ENCODE measurements around the gene HDAC4. TPM values are rescaled to one million over a fixed set of nuclear protein-coding genes. Genes with fewer than 3 reads are reported as not detected.

The HDAC4 gene
- total and polyA plus RNA-seq, 2 experiments from 2014 or later, result 8.1 to 41.8 TPM

GRCh38 chr2:239269916-239270315 lies 130.9 kb downstream of the HDAC4 start (continued):
- TF ChIP-seq REST (IDR thresholded peaks at IDR 0.05; ENCODE audit: unreplicated experiment) (no peak), STAT1 (IDR thresholded peaks at IDR 0.05; ENCODE audit: unreplicated experiment) (no peak), CREB1 (CRISPR knock-in tag; IDR thresholded peaks at IDR 0.05; ENCODE audit: low read depth) (no peak), POLR2AphosphoS5 (IDR thresholded peaks at IDR 0.05; ENCODE audit: low read depth) (no peak), ZNF114 (CRISPR knock-in tag; IDR thresholded peaks at IDR 0.05) (no peak)

- Histone ChIP-seq H3K4me2 (no peak overlapping the region), H3K79me2 (replicated peaks; ENCODE audit: insufficient read depth) (peaks cover 98% of the 10 kb centered on the region), H2AFZ (no peak overlapping the region), H3K27ac (ENCODE audit: low read depth) (no peak overlapping the region), H4K20me1 (replicated peaks; ENCODE audit: insufficient read depth) (peaks cover 10% of the 10 kb centered on the region), H3K36me3 (ENCODE audit: insufficient read depth) (no peaks in the 10 kb centered on the region), H3F3A (replicated peaks; ENCODE audit: low read depth) (no peaks in the 10 kb centered on the region), H3K4me3 (no peak overlapping the region), H3K27me3 (ENCODE audit: insufficient read depth) (no peaks in the 10 kb centered on the region), H3K9me2 (ENCODE audit: insufficient read depth) (no peaks in the 10 kb centered on the region), H3K4me1 (ENCODE audit: insufficient read depth) (peaks cover 36% of the 10 kb centered on the region)
- no peak for TF ChIP-seq ZNF114 (CRISPR knock-in tag; IDR thresholded peaks at IDR 0.05)
- peak in 1 of 2 experiments; percentile 28; a peak in 1 of 4 replicates for TF ChIP-seq CTCF (conservative IDR thresholded peaks at IDR 0.05; ENCODE audit: low read depth in 2 of 2)
- H3K4me1 Mint-ChIP-seq, result peaks cover 85% of the 10 kb centered on the region
- H3K36me3 Mint-ChIP-seq (ENCODE audit: low read depth), result no peaks in the 10 kb centered on the region
- peaks cover 13% of the 10 kb centered on the region for H3K27me3 Mint-ChIP-seq (ENCODE audit: insufficient read depth, low read depth, poor library complexity)
- H3K27ac Mint-ChIP-seq, result peak overlapping the region; percentile 83
- H3K9me3 Mint-ChIP-seq, result no peaks in the 10 kb centered on the region
- DNase-seq (ENCODE audit: low spot score) (no peak), ATAC-seq (no peak)
- no peak overlapping the region for H3K4me3 Mint-ChIP-seq
Measured at GRCh38 chr2:239269173-239269885, 131.5 kb downstream of the HDAC4 start.

- Histone ChIP-seq H2AFZ (no peak overlapping the region), H3K79me2 (replicated peaks; ENCODE audit: insufficient read depth) (peaks cover 98% of the 10 kb centered on the region), H3K27ac (ENCODE audit: low read depth) (peak overlapping the region; percentile 66; the same call in 1 of the 2 replicates), H3K4me2 (no peak overlapping the region), H3K4me3 (no peak overlapping the region), H3K27me3 (ENCODE audit: insufficient read depth) (no peaks in the 10 kb centered on the region), H3F3A (replicated peaks; ENCODE audit: low read depth) (no peaks in the 10 kb centered on the region), H3K4me1 (ENCODE audit: insufficient read depth) (peaks cover 40% of the 10 kb centered on the region), H3K36me3 (ENCODE audit: insufficient read depth) (no peaks in the 10 kb centered on the region), H4K20me1 (replicated peaks; ENCODE audit: insufficient read depth) (peaks cover 10% of the 10 kb centered on the region), H3K9me2 (ENCODE audit: insufficient read depth) (no peaks in the 10 kb centered on the region)
- Mint-ChIP-seq H3K4me3 (no peak overlapping the region), H3K4me1 (peaks cover 81% of the 10 kb centered on the region), H3K27ac (peak overlapping the region; percentile 53), H3K27me3 (ENCODE audit: insufficient read depth, low read depth, poor library complexity) (peaks cover 10% of the 10 kb centered on the region), H3K9me3 (no peaks in the 10 kb centered on the region), H3K36me3 (ENCODE audit: low read depth) (no peaks in the 10 kb centered on the region)
- ATAC-seq (no peak), DNase-seq (ENCODE audit: low spot score) (no peak)
- TF ChIP-seq REST (IDR thresholded peaks at IDR 0.05; ENCODE audit: unreplicated experiment), result no peak
- no peak for TF ChIP-seq POLR2AphosphoS5 (IDR thresholded peaks at IDR 0.05; ENCODE audit: low read depth)
- TF ChIP-seq STAT1 (IDR thresholded peaks at IDR 0.05; ENCODE audit: unreplicated experiment), result no peak
- TF ChIP-seq EZH2 (IDR thresholded peaks at IDR 0.05; ENCODE audit: low read depth, unreplicated experiment), result no peak
Measured at GRCh38 chr2:239268549-239268948, 132.3 kb downstream of the HDAC4 start.

Measured in GM23338 (cell line).